ENCODE measurements around the gene SFTPD.
"Not testable (repeated sequence)": the region's sequence is repeated elsewhere in the genome, so short reads cannot be mapped to it uniquely, and the experiment has no call there.

The SFTPD gene

GRCh38 chr10:79948976-79949722 lies at the start of gene SFTPD:
Gene SFTPD, minus strand, starts transcription at chr10:79949105. Its CDS starts 2,446 bp downstream, at chr10:79946659.
- DNase-seq = no peak

DNA sequence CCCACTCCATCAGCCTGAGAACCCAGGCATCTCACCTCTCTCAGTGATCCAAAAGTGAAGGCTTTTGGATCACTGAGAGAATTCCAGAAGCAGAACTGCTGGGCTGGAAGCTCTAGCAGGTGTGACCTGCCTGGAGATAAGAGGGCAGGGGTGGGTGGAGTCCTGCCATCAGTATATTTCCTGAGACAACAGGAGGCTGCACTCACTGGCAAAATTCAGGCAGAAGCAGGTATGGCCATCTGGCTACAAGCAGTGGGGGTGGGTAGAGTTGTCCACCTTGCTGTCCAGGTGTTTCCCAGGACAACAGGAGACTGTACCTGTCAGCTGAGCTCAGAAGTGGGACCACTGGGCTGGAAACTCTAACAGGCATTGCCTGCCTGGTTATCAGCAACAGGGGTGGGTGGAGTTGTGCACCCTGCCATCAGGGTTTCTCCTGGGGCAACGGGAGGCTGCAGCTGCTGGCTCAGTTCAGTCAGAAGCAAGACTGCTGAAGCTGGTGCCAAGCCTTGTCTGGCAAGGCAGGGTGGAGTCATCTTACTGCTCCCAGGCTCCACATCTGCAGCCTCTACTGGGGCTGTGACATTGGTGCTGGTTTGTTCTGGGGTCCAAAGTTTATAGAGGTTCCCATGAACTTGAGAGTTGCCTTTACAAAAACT lies 47.2 kb upstream of the SFTPD start:
- no peak for DNase-seq

- DNase-seq = no peak
Measured at GRCh38 chr10:79994556-79994955, 45.7 kb upstream of the SFTPD start.

DNA sequence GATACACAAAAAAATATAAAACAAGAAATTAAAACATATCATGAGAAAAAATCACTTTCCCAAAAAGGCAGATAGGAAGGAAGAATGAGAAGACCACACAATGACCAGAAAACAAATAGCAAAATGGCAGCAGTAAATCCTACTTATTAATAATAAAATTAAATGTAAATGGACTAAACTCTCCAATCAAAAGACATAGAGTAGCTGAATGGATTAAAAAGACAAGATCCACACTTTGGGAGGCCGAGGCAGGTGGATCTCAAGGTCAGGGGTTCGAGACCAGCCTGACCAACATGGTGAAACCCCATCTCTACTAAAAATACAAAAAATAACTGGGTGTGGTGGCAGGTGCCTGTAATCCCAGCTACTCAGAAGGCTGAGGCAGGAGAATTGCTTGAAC lies 39.3 kb upstream of the SFTPD start:
- DNase-seq = not testable (repeated sequence)

- DNase-seq = not testable (repeated sequence)
Measured at GRCh38 chr10:79986661-79987060, 37.8 kb upstream of the SFTPD start.

DNA sequence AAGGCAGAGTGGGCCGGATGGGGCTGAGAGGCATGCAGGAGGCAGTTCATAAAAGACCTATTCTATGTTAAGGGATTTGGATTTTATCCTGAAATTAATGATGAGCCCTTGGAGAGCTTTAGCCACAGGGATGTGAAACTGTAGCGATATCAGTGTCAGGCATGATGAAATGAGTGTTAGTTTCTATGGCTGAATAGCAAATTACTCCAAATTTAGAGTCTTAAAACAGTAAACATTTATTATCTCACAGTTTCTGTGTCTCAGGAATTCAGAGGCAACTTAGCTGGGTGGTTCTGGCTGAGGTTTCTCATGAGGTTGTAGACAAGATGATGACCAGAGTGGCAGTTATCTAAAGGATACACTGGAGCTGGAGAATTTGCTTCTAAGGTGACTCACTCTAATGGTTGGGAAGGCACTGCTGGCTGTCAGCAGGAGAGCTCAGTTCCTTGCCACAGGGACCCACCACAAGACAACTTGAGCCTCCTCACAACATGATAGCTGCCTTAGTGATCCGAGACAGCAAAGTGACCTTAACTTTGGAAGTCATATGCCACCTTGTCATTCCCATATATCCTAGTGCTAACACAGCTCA lies 36.7 kb upstream of the SFTPD start:
- no peak for DNase-seq

GRCh38 chr10:79984851-79985250 lies 35.9 kb upstream of the SFTPD start:
- DNase-seq = no peak

DNA sequence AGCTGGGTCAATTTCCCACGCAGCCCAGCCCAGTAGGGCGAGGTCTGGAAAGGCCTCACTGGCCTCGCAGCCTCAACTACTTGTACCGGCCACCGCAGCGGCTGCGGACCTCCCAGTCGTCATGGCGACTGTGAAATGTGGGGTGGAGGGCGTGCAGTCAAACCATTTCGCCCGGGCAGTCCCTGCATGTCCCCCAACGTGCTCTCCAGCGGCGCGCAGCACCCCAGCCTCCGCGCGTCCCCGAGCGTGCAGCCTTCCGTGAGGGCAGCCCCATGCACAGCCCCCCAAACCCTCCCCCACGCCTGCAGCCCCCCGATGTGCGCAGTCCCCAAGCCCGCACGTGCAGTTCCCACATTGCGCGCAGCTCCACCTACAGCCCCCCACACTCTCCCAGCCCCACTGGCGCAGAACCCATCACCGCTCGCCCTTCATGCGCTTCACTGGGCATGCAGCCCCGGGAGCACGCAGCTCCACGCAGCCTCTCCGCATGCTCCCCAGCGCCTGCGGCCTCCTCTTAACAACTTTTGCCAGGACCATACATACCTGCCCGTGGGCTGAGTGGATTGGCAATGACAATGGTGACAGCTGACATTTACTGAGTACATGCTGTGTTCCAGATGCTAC lies 34.5 kb upstream of the SFTPD start:
- DNase-seq = no peak

DNA sequence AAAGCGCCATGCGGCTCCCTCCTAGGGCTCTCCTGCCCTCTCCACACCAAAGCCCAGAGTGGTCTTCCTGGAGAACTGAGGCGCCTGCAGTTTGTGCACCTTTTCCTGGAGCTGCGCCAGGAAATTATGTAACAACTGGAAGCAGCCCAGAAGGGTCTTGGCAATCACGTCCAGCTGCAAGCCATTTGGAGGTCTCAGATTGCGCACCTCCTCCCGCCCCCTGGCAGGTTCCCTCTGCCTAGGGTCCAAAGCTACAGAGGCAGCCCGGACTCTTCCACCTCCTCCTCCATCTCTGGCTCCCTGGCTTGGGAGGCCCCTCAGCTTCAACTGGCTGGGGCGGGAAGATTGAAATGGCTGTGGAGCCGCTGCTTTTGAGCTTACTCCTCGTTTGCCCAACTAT lies 34.0 kb upstream of the SFTPD start:
- no peak for DNase-seq

DNA sequence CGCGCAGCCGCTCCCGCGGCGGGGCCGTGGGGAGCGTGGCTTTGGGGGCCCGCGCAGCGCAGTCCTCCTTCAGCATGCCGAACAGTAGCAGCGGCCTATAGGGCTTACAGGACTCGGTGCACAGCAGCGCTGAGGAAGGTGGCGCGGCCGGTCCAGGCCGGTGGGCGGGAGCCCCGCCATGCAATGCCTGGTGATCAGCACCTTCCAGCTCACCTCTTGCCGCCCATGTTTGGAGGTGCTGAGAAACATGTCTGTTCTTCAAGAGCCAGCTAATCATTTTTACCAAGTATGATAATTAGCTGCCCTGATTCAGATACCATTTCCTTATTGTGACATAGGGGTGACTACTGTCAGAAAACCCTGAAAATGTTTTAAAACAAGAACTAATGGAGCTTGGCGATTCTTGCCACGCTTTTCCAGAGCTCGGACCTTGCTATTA lies 33.5 kb upstream of the SFTPD start:
- no peak for DNase-seq

- DNase-seq = peak; percentile 52
Measured at GRCh38 chr10:79981450-79982361, 32.8 kb upstream of the SFTPD start.

GRCh38 chr10:79980711-79981110 lies 31.8 kb upstream of the SFTPD start:
- no peak for DNase-seq

- no peak for DNase-seq
Measured at GRCh38 chr10:79979976-79980687, 31.2 kb upstream of the SFTPD start.

GRCh38 chr10:79979310-79979975 lies 30.5 kb upstream of the SFTPD start:
- DNase-seq = no peak

DNA sequence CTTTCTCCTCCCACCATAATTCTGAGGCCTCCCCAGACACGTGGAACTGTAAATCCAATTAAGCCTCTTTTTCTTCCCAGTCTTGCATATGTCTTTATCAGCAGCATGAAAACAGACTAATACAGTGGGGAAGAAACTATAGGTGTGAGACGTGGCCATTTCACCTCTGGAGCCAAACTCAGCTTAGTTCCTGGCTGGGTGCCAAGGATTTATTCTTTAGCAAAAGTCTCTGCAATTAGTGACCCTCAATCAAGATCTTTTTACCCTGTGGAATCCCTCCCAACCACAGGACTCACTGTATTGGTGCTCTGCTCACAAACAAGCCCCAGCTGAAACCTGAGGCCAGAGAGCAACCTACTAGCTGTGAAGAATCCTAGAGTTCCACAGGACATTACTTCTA lies 28.1 kb upstream of the SFTPD start:
- DNase-seq = no peak

DNA sequence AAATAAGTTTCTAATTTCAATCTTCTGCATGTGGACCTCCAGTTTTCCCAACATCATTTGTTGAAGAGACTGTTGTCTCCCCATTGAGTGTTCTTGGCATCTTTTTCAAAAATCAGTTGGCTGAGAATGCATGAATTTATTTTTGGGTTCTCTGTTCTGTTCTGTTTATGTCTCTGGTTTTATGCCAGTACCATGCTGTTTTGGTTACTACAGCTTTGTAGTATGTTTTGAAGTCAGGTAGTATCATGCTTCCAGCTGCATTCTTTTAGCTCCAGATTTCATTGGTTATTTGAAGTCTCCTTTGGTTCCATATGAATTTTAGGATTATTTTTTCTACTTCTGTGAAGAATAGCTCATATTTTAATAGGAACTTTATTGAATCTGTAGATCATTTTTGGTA lies 21.2 kb upstream of the SFTPD start:
- no peak for DNase-seq

- DNase-seq = no peak
Measured at GRCh38 chr10:79947787-79948424, 999 bp downstream of the SFTPD start.

DNA sequence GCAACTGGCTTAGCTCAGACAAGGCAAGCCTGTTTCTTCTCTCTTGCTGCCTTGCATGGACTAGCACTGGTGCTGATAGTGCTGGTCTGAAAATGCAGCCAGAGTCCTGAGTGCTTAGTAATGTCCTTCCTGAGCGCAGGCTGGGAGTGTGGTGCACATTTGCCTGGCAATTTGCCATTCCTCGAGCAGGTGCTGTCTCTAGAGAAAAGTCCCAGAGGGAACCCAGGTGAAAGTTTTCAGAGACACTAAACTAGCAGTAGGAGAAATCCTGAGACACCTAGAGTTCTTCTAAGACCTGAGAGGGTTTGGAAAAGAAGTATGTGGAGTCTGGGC lies 1.9 kb downstream of the SFTPD start:
- no peak for DNase-seq

DNA sequence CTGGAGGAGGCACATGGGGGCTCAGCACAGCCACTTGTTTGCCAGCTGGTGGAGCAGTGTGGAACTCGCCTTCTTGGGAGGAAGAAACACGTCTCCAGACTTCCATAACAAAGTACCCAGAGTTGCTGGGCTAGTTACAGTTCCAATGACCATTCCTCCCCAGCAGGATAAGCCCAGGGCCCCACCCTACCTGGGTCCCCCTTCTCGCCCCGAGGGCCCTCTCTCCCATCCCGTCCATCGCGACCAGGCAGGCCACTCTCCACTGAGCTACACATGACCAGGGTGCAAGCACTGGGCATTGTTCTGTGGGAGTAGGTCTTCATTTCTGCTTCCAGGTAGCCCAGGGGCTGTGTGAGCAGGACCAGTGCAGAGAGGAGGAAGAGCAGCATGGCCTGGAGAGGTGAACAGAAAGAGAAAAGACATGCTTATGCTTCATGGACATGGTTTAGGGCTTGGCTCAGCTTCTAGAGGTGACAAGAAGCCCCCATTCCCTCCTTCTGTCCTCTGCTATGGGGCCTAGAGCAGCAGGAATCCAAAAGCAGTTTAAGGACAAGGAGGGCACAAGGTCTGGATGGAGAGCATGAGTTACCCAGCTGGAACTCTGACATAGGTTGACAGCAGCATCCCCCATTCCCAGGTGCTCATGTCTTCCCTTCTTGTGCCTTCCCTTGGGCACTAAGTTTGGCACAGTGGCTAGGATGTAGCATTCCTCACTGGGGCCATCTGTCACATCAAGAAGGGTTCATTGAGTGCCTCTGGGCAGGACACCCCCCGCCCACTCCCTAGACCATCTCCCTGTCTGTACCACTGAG lies 2.4 kb downstream of the SFTPD start:
- DNase-seq = no peak
